ENCODE results near the gene EPHA7.

Gene EPHA7

GRCh38 chr6:93419304-93420162 is at the start of gene EPHA7:
Gene EPHA7, minus strand, starts transcription at chr6:93419559. Its CDS starts 218 bp downstream, at chr6:93419341.
- H3K9me3 Mint-ChIP-seq (ENCODE audit: low read depth) = no peaks in the 10 kb centered on the region
- no peaks in the 10 kb centered on the region for H3K36me3 Mint-ChIP-seq
- peak within 1 kb of the TSS; percentile 88 for H3K4me3 Mint-ChIP-seq
- peaks cover 31% of the 10 kb centered on the region for H3K4me1 Mint-ChIP-seq (ENCODE audit: low read depth)
- no peak within 1 kb of the TSS for H3K27ac Mint-ChIP-seq
- peaks cover 37% of the 10 kb centered on the region for H3K27me3 Mint-ChIP-seq

- H3K9me3 Mint-ChIP-seq (ENCODE audit: low read depth) = peaks cover 9% of the 10 kb centered on the region
- no peak overlapping the region for H3K4me3 Mint-ChIP-seq
- no peak overlapping the region for H3K27ac Mint-ChIP-seq
- H3K36me3 Mint-ChIP-seq = no peaks in the 10 kb centered on the region
- no peaks in the 10 kb centered on the region for H3K4me1 Mint-ChIP-seq (ENCODE audit: low read depth)
- H3K27me3 Mint-ChIP-seq = no peaks in the 10 kb centered on the region
Observed at GRCh38 chr6:93468291-93468690, 48.9 kb upstream of the EPHA7 start.

GRCh38 chr6:93454533-93454932 is 35.2 kb upstream of the EPHA7 start:
- Mint-ChIP-seq H3K9me3 (ENCODE audit: low read depth) (peaks cover 6% of the 10 kb centered on the region), H3K4me3 (no peak overlapping the region), H3K36me3 (no peaks in the 10 kb centered on the region), H3K27me3 (no peaks in the 10 kb centered on the region), H3K4me1 (ENCODE audit: low read depth) (no peaks in the 10 kb centered on the region), H3K27ac (no peak overlapping the region)

GRCh38 chr6:93453956-93454355 is 34.6 kb upstream of the EPHA7 start:
- Mint-ChIP-seq H3K27me3 (no peaks in the 10 kb centered on the region), H3K4me1 (ENCODE audit: low read depth) (no peaks in the 10 kb centered on the region), H3K4me3 (no peak overlapping the region), H3K27ac (no peak overlapping the region), H3K36me3 (no peaks in the 10 kb centered on the region), H3K9me3 (ENCODE audit: low read depth) (peaks cover 6% of the 10 kb centered on the region)

- Mint-ChIP-seq H3K27ac (no peak overlapping the region), H3K27me3 (no peaks in the 10 kb centered on the region), H3K4me1 (ENCODE audit: low read depth) (no peaks in the 10 kb centered on the region), H3K9me3 (ENCODE audit: low read depth) (peaks cover 20% of the 10 kb centered on the region), H3K4me3 (no peak overlapping the region), H3K36me3 (no peaks in the 10 kb centered on the region)
Observed at GRCh38 chr6:93447874-93448273, 28.5 kb upstream of the EPHA7 start.

GRCh38 chr6:93437491-93437890 is 18.1 kb upstream of the EPHA7 start:
- Mint-ChIP-seq H3K27ac (no peak overlapping the region), H3K27me3 (no peaks in the 10 kb centered on the region), H3K4me3 (no peak overlapping the region), H3K4me1 (ENCODE audit: low read depth) (no peaks in the 10 kb centered on the region), H3K36me3 (no peaks in the 10 kb centered on the region), H3K9me3 (ENCODE audit: low read depth) (peaks cover 7% of the 10 kb centered on the region)

GRCh38 chr6:93433592-93433991 is 14.2 kb upstream of the EPHA7 start:
- Mint-ChIP-seq H3K4me3 (no peak overlapping the region), H3K9me3 (ENCODE audit: low read depth) (peaks cover 7% of the 10 kb centered on the region), H3K27me3 (peaks cover 2% of the 10 kb centered on the region), H3K4me1 (ENCODE audit: low read depth) (no peaks in the 10 kb centered on the region), H3K27ac (no peak overlapping the region), H3K36me3 (no peaks in the 10 kb centered on the region)

- no peak overlapping the region for H3K27ac Mint-ChIP-seq
- H3K4me3 Mint-ChIP-seq = no peak overlapping the region
- no peaks in the 10 kb centered on the region for H3K36me3 Mint-ChIP-seq
- H3K27me3 Mint-ChIP-seq = peaks cover 26% of the 10 kb centered on the region
- H3K9me3 Mint-ChIP-seq (ENCODE audit: low read depth) = no peaks in the 10 kb centered on the region
- peaks cover 15% of the 10 kb centered on the region for H3K4me1 Mint-ChIP-seq (ENCODE audit: low read depth)
Observed at GRCh38 chr6:93424303-93425064, 5.1 kb upstream of the EPHA7 start.

- no peak overlapping the region for H3K27ac Mint-ChIP-seq
- peaks cover 25% of the 10 kb centered on the region for H3K27me3 Mint-ChIP-seq
Observed at GRCh38 chr6:93423542-93423941, 4.2 kb upstream of the EPHA7 start.

GRCh38 chr6:93420163-93420795 is 920 bp upstream of the EPHA7 start:
- Mint-ChIP-seq H3K27ac (no peak overlapping the region), H3K36me3 (no peaks in the 10 kb centered on the region)

More at GRCh38 chr6:93423542-93423941, 4.2 kb upstream of the EPHA7 start:
- H3K36me3 Mint-ChIP-seq = no peaks in the 10 kb centered on the region
- no peaks in the 10 kb centered on the region for H3K9me3 Mint-ChIP-seq (ENCODE audit: low read depth)
- H3K4me3 Mint-ChIP-seq = no peak overlapping the region
- H3K4me1 Mint-ChIP-seq (ENCODE audit: low read depth) = peaks cover 19% of the 10 kb centered on the region

GRCh38 chr6:93418408-93419303 is 703 bp downstream of the EPHA7 start:
- H3K4me1 Mint-ChIP-seq (ENCODE audit: low read depth) = peaks cover 31% of the 10 kb centered on the region
- peaks cover 40% of the 10 kb centered on the region for H3K27me3 Mint-ChIP-seq
- no peaks in the 10 kb centered on the region for H3K36me3 Mint-ChIP-seq
- peak overlapping the region; percentile 88 for H3K4me3 Mint-ChIP-seq
- no peaks in the 10 kb centered on the region for H3K9me3 Mint-ChIP-seq (ENCODE audit: low read depth)
- H3K27ac Mint-ChIP-seq = no peak overlapping the region

More at GRCh38 chr6:93420163-93420795, 920 bp upstream of the EPHA7 start:
- Mint-ChIP-seq H3K4me3 (peak overlapping the region; percentile 88), H3K27me3 (peaks cover 36% of the 10 kb centered on the region), H3K9me3 (ENCODE audit: low read depth) (no peaks in the 10 kb centered on the region), H3K4me1 (ENCODE audit: low read depth) (peaks cover 31% of the 10 kb centered on the region)

- no peaks in the 10 kb centered on the region for H3K36me3 Mint-ChIP-seq
- peak overlapping the region; percentile 66 for H3K4me3 Mint-ChIP-seq
- peaks cover 31% of the 10 kb centered on the region for H3K4me1 Mint-ChIP-seq (ENCODE audit: low read depth)
- peaks cover 38% of the 10 kb centered on the region for H3K27me3 Mint-ChIP-seq
- no peaks in the 10 kb centered on the region for H3K9me3 Mint-ChIP-seq (ENCODE audit: low read depth)
- H3K27ac Mint-ChIP-seq = no peak overlapping the region
Observed at GRCh38 chr6:93418033-93418407, 1.3 kb downstream of the EPHA7 start.

GRCh38 chr6:93417421-93418013 is 1.8 kb downstream of the EPHA7 start:
- Mint-ChIP-seq H3K4me3 (peak overlapping the region; percentile 66), H3K27ac (no peak overlapping the region), H3K27me3 (peaks cover 36% of the 10 kb centered on the region), H3K4me1 (ENCODE audit: low read depth) (peaks cover 31% of the 10 kb centered on the region), H3K36me3 (no peaks in the 10 kb centered on the region), H3K9me3 (ENCODE audit: low read depth) (no peaks in the 10 kb centered on the region)

All from activated naive CD8-positive, alpha-beta T cell (primary cell).